Stimulated activated CD4-positive, alpha-beta T cell treated with anti-CD3 and anti-CD28 coated beads, Interleukin-12 subunit alpha, Interleukin-12 subunit beta, amount 100 ng/mL, for 4 hours (primary cell): ENCODE measurements around the gene MACROD1.

Source experiments
- DNase-seq: peaks from one replicate; pipeline ENCODE4 v3.0.0-alpha.2; 2020

Gene MACROD1

DNA sequence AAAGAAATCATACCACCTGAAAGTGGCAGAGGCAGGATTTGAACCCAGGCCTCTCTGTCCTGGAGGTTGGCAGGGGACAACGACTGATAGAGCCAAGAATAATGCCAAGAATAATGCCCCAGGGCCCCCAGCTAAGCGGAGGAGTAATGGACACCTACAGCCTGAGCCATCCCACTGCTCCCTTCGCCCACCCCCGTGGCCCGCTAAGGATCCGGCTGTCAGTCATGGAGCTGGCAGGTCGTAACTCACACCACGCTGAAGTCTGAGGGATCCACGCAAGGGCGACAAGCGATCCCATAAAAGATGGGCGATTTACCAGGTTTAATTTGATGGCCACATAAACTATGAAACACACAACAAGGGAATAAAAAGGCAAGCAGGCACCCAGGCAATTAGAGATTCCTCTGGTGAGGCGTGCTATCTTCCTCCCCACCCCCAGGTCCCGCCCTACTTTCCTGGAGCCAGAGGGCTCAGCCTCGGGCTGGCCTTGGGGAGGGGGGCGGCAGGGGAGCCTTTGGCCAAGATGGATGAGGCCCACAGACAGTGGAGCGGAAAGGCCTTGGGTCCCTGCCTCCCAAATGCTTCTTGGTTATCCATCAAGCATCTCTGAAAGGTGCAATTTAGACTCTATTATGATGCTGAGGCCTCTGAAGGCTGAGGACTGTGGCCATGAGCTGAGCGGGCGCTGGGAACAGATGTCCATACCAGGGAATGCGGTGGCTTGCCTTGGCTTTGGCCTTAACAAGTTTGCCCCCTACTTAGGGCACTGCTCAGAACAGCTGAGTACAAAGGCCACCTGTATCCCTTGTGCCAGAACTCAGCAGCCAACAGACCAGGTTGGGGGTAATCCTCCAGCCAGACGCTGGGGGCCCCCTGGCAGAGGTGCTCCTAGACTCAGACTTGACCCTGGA is 55.2 kb downstream of the MACROD1 start:
- no peak for DNase-seq

DNA sequence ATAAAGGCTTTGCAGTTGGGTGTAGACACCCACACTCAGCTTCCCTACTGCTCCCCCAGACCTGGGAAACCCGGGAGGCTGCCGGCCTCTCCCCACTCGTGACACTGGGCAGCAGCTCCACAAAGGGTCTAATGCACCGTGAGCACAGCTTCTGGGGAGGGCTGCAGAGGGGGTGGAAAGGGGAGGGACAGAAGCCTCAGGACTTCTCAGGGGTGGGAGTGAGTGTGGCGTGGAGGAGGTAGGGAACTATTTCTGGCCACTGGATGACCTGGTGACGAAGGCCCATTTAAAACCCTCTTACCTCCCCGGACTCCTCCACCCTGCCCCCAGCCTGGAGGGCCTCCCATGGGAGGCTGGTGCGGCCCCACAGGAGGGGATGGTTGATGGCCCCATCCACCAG is 56.6 kb downstream of the MACROD1 start:
- DNase-seq, result no peak

DNA sequence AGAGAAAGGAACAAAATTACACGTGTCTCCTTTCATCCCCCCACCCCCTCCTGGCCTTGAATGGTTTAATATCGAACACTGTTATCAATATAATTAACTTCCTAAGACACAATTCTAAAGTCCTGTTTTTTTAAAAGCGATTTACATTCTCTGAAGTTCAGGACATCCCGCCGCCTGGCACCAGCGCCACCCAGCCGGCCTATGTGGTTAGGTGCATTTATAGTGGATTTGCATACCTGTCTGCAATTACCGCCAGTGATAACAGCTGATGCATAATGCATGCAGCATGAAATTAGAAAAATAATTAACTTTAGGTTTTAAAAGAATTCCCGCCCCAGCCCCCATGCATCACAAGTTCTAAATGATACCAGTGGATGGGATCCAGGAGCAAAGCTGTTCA is 58.6 kb downstream of the MACROD1 start:
- DNase-seq, result no peak

DNA sequence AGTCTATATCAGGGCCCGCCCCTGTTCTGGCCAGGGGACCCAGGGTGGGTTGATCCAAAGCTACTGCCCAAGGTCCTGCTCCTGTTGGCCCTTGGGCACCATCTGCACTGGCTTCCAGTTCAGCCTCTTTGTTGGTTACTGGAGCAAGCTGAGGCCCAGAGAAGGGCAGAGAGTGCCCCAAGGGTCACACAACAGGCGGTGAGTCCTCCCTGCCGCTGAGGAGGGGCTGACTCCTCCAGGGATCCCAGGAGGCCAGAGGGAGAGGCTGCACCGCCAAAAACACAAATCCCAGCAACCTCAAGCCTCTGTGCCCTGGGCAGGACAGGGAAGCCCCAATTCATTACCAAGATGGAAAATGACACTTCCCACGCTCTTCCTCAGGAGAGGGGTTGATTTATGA is 61.3 kb downstream of the MACROD1 start:
- no peak for DNase-seq

DNA sequence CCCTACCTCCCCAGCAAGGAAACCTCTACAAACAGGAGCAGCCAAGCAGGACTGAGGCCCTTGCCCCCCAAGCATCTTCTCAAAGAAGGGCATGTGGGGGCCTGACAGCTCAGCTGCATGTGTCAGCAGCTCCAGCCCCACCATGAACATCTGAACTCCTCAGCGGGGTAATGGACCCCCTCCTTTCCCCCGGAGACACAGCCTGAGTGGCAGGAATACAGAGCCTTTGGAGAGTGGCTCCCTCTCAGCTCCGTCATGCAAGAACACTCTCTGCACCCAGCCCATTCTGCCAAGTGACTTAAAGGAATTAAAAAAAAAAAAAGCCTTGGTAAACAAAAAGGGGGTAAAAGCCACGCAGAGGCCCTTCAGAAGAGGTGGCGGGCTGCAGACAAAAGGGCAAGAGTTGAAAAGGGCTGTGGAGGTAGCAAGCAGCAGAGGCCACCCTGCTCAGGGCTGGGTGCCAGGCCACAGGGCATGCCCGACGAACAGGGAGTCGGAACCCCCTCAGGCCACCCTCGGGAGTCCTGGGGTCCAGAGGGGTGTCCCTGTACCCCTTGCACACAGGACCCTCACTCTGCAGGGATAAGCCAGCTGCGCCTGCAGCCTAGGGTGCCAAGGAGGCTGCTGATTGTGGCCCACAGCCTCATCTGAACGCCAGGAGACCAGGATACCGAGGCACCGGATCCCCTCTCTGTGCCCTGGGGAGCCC is 62.5 kb downstream of the MACROD1 start:
- DNase-seq, result no peak

GRCh38 chr11:64102005-64102738 is 63.7 kb downstream of the MACROD1 start:
- DNase-seq, result no peak

- no peak for DNase-seq
These were observed 64.5 kb downstream of the MACROD1 start for GRCh38 chr11:64101461-64101860.

- DNase-seq, result no peak
These were observed 65.0 kb downstream of the MACROD1 start for GRCh38 chr11:64100782-64101353.

- DNase-seq, result no peak
These were observed 65.6 kb downstream of the MACROD1 start for GRCh38 chr11:64100360-64100759.

GRCh38 chr11:64099436-64099835 is 66.5 kb downstream of the MACROD1 start:
- DNase-seq, result no peak

GRCh38 chr11:64098318-64098831 is 67.5 kb downstream of the MACROD1 start:
- no peak for DNase-seq

- no peak for DNase-seq
These were observed 68.2 kb downstream of the MACROD1 start for GRCh38 chr11:64097468-64098317.

GRCh38 chr11:64096835-64097234 is 69.1 kb downstream of the MACROD1 start:
- no peak for DNase-seq

GRCh38 chr11:64095949-64096348 is 70.0 kb downstream of the MACROD1 start:
- no peak for DNase-seq

GRCh38 chr11:64095273-64095817 is 70.6 kb downstream of the MACROD1 start:
- DNase-seq, result no peak

DNA sequence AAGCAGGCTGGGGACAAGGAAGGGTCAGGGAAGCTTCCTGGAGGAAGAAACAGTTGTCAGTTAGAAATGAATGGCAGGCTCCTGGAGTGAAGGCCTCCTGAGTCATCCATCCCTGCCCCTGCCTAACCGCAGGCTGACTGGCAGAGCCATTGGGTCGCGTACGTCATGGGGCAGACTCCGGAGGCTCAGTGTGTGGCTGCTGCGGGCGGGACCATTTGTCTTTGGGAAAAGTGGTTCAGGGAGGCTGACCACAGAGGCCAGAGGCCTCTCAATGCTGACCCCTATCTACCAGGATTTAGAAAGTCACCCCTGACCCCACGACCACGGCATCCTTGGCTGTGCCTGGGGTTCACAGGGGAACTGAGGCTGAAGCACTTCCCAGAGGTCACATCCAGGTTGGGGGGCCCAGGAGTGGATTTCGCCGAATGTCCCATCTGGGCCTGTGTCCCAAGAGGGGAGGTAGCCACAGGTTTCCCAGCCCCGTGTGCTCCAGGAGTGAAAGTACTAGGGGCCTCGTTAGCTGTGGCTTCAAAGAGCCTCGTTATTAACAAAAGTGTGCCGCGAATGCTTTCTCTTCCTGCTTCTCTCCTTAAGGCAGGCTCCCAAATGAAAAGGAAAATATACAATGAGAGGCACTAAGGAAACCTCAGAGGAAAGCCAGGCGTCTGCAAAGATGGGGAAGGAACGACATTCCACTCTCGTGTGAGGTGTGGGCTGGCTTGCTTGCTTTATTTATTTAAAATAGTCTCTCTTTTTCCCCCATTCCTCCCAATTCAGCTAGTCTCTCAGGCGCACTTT is 71.3 kb downstream of the MACROD1 start:
- DNase-seq, result no peak

DNA sequence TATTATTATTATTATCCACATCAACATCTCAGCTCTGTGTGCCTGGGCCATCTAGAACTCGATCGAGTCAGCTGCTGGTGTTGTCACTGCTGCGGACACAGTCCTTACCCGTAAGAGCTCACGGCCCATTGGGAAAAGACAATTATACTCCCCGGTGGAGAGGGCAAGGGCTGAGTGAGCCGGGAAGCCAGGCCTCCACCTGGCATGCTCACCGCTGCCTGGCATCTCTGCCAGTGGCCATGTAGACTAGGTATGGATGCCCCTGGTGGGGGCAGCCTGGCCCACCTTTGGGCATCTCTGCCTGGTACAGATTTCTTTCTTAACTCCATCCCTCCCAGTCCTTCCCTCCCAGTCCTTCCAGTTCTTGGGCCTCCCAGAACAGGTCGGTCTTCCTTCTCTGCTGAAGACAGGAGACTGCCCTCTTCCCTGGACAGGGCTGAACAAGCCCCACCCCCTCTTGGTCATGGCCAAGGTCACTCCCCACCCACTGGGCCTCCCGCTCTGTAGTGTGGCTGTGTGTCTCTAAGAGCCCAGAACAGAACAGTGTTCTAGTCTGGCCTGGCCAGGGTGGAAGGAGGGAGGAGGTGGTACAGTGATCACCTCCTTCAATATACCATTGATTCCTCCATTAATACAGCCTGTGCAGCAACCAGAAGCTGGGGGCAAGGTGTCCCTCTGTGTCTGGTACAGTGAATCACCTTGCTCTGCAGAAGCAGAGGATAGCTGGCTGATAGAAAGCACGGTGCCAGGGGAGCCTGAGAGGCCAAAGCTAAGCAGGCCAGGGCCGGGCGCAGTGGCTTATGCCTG is 72.5 kb downstream of the MACROD1 start:
- DNase-seq, result no peak

DNA sequence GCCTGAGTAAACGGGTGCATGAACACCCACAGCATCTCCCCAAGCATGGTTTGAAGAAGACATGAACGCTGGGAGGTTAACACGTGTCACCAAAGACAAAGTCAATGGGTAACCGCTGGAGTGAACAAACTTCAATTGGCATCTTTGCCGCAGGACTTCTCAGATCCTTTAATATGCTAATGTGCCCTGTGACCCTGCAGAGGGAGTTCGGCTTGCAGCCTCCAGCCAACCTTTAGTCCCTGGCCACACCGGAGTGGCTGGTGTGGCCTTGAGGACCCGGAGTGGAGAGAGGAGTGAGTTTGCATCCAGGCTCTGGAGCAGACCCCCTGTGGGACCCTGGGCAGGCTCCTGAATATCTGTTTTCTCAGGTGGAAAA is 73.2 kb downstream of the MACROD1 start:
- no peak for DNase-seq

DNA sequence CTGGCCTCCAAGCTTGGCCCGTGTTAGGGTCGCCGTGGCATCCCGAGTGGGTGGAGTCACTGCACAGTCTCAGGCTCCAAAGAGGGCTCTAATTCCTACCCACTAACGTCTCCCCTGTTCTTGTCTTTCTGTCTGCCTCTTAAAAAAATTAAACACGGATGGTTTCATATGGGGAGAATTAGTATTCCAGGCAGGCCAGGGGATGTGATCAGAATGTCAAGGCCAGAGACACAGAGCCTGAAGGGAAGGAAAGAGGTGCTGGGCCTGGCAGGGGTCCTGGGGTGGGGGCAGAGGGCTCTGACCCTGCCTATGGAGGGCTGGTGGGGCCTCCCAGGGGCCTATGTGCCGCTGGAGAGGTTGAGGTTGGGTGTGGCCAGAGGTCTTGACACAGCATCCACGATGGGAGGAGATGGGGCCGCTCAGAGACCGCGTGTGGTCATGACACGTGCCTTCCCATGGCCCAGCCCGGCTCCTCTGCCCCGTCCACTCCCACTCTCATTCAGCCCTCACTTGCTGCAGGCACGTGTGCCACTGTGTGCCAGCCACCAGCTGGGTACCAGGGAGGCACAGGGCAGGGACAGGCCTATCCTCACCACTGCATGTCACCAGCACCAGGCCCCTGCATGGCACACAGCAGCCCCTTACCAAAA is 73.7 kb downstream of the MACROD1 start:
- DNase-seq, result no peak
